Cardiac fibroblast (primary cell): ENCODE measurements around the gene IGF2R.
"Not testable (repeated sequence)": the region's sequence is repeated elsewhere in the genome, so short reads cannot be mapped to it uniquely, and the experiment has no call there.

Experiments used
- DNase-seq, 2 donors: peaks; one replicate each; pipeline versions ENCODE4 v3.0.0 to v3.0.0-alpha.2; 2010; ENCODE audit warnings: low read depth in 2 of 2
- H3K4me3 ChIP-seq, 2 donors: replicated peaks in 1 of 2; 1 replicate in 1 of 2; 2 replicates in 1 of 2; pipeline ENCODE4 v1.5.1; 2011; ENCODE audit warnings: low read depth in 2 of 2, low read length in 2 of 2, mild to moderate bottlenecking in 2 of 2, moderate library complexity in 1 of 2
- TF ChIP-seq, protein P1 (sequence below): IDR thresholded peaks from one replicate; pipeline ENCODE4 v1.5.1; 2011; ENCODE audit warnings: low read depth, mild to moderate bottlenecking, low read length, inconsistent platforms

IGF2R gene

GRCh38 chr6:159960485-159960884 is 8.4 kb upstream of the IGF2R start:
- DNase-seq, result no peak
- H3K4me3 ChIP-seq, result no peak overlapping the region
- TF ChIP-seq, protein P1, sequence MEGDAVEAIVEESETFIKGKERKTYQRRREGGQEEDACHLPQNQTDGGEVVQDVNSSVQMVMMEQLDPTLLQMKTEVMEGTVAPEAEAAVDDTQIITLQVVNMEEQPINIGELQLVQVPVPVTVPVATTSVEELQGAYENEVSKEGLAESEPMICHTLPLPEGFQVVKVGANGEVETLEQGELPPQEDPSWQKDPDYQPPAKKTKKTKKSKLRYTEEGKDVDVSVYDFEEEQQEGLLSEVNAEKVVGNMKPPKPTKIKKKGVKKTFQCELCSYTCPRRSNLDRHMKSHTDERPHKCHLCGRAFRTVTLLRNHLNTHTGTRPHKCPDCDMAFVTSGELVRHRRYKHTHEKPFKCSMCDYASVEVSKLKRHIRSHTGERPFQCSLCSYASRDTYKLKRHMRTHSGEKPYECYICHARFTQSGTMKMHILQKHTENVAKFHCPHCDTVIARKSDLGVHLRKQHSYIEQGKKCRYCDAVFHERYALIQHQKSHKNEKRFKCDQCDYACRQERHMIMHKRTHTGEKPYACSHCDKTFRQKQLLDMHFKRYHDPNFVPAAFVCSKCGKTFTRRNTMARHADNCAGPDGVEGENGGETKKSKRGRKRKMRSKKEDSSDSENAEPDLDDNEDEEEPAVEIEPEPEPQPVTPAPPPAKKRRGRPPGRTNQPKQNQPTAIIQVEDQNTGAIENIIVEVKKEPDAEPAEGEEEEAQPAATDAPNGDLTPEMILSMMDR, result no peak

- TF ChIP-seq, protein P1, result no peak
- H3K4me3 ChIP-seq, result no peak overlapping the region
- DNase-seq, result peak in 1 of 2 donors; percentile 59
Observed at GRCh38 chr6:159961528-159961927, 7.4 kb upstream of the IGF2R start.

DNA sequence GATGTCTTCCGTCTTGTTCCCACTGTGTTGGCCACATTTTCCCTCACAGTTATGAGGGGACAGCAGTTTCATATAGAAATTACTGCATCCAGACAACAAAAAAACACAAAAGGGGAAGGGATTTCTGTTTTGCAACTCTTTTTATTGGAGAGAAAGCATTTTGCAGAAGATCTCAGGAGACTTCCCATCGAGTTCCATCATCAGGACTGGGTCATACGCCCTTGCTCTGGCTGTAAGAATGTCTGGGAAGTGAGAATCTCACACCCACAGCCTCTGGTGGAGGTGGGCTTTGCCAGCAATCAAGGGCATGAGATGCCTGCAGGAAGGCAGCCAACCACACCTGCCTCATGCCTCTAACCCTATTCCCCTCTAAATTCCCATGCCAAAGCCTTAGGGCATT is 5.8 kb upstream of the IGF2R start:
- no peak for DNase-seq
- no peak overlapping the region for H3K4me3 ChIP-seq
- TF ChIP-seq, protein P1, result no peak

- no peak for DNase-seq
- TF ChIP-seq, protein P1, result no peak
- H3K4me3 ChIP-seq, result no peak overlapping the region
Observed at GRCh38 chr6:159964046-159964445, 4.8 kb upstream of the IGF2R start.

DNA sequence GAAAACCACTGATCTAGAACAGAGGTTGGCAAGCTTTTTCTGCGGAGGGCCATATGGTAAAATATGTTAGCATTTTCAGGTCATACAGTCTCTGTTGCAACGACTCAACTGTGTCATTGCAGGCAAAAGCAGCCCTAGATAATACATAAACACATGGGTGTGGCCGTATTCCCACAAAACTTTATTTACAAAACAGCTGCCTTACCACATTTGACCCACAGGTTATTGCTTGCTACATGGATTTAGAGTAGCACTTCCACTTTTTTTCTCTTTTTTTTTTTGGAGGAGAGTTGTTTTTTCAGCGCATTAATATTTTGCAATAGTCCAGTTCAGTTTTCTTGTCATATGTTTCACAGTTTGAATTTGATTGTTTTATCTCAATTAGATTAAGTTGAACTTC is 2.5 kb upstream of the IGF2R start:
- peak in 1 of 2 donors; percentile 65 for DNase-seq
- TF ChIP-seq, protein P1, result no peak
- H3K4me3 ChIP-seq, result no peak overlapping the region

DNA sequence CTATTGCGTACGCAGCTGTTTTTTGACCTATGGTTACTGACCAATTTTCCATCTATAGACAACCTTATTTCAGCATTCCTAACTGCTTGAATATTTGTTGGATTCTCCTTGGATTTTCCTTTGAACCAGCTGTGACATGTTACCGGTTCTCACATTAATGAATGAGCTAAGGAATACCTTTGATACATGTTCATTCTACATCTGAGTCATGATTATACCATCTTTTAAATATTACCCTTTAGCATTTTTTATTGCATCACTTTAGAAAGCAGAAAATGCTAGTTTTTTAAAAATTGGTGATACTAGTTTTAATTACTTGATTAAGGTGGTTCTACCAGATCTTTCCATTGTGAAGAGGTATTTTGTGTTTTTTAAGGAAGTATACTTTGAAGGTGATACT is 1.9 kb upstream of the IGF2R start:
- TF ChIP-seq, protein P1, result no peak
- peak in 1 of 2 donors; percentile 26 for DNase-seq
- no peak overlapping the region for H3K4me3 ChIP-seq

DNA sequence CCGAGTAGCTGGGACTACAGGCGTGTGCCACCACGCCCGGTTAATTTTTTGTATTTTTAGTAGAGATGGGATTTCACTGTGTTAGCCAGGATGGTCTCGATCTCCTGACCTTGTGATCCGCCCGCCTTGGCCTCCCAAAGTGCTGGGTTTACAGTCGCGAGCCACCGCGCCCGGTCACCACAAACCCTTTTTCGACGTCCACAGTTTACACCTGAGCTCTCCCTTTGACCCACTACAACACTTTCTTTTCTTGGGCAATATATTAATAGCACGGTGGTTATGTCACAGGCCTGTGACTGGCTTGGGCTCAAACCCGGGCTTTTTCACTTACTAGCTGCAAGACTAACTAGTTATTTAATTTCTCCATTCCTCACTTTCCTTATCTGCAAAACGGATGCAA is 1.3 kb upstream of the IGF2R start:
- not testable (repeated sequence) for DNase-seq

More for the DNA sequence above, 1.3 kb upstream of the IGF2R start:
- not testable (repeated sequence) for H3K4me3 ChIP-seq
